SU-DHL-6 (cell line): ENCODE measurements around the gene TECPR2.

ENCODE experiments used
- CTCF ChIP-seq: fragments of 200-600 bp; sonication (generic); IDR thresholded peaks from one replicate; pipeline ENCODE4 v1.5.1; 2017; ENCODE audit warnings: antibody characterized with exemption, mild to moderate bottlenecking, low read length, moderate library complexity; ENCODE audit not compliant: insufficient read depth, poor library complexity, severe bottlenecking
- EZH2phosphoT487 ChIP-seq: fragments of 200-600 bp; sonication (generic), shearing (Covaris generic); conservative IDR thresholded peaks from 2 replicates; pipeline ENCODE4 v1.6.1; 2018; ENCODE audit warnings: mild to moderate bottlenecking, antibody characterized with exemption, low read length, moderate library complexity, mixed read lengths

DNA sequence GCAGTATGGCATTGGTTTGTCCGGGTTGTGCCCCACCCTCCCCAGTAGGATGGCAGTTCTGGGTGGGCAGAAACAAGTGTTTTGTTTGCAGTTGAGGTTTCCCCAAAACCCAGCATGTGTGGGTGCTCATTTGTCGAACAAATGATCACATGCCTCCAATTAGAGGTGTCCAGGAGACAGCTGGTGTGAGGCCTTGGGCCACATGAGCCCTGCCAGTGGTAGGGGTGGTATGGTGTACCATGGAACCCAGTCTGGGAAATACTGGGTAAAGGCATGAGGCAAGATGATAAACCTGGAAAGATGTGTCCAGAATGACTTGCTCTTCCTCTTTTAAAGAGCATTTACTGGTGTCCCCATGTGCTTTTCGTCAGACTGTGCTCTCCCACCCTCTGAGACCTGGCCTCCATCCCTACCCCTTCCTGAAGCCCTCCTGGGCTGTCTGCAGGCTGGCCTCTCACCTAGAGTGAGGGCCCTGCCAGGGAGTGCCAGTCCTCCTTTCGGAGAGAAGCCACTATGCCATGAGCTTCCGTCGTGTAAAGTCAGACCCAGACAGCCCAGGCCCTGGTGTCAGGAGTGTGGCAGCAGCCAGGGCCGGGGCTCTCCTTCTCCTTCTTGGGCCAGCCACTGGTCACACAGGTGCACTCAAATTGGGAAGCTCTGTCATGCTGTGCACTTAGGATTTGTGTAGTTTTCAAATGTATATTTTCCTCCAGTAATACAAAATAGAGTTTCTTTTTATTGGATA is 129.2 kb downstream of the TECPR2 start:
- TF ChIP-seq CTCF (no peak), EZH2phosphoT487 (no peak)
